ENCODE data around the gene PRCD. TPM values are rescaled to one million over a fixed set of nuclear protein-coding genes. Genes with fewer than 3 reads are reported as not detected.

The PRCD gene
- total RNA-seq, 4 donors from 2014 or later = 1.2 to 5.1 (median 3.8) TPM

DNA sequence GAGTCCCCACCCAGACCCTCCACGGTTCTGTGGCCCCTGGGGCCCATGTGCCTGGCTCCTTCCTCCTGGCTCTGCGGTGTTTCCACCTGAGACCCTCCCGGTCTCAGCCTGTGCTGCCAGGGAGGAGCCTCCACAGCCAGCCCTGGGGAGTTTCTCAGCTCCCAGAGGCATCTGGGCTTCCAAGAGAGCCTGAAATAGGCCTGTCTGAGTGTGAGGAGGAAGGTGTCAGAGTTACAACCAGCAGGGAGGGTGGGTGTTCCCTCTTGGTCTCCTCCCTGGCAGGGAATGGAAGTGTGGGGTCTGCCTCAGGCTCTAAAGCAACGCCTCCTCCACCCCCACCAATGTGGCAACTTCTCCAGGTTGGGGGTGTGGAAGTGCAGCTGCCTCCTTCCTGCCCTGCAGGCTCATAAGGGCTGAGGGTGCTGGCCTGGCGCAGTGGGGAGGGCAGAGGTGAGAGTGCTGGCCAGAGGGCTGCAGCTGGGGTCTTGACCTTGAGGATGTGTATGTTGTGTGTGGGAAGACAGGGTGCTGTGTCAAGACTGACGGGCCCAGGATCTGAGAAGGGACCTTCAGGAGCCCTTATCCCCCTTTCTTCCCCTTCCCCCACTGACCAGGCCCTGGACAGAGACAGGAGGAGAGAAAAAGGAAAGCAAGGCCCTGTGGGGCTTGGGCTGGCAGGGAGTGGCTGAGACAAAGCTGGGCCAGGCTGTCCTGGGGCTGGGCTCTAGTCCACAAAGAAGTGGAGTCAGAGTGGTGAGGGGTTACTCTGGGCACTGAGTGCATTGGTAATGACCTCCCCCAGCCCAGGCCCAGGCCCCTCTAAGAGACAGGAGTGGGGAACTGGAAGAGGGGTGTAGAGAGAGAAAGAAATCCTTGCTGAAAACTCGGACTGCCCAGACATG lies 4.8 kb upstream of the PRCD start:
- peak overlapping the region; percentile 18 to 84 (median 53) for H3K27ac ChIP-seq (replicated peaks in 1 of 4)
- H3K27me3 ChIP-seq = peaks cover 5 to 65% (median 14%) of the 10 kb centered on the region in 4 donors
- H3K4me3 ChIP-seq = no peak overlapping the region
- no peaks in the 10 kb centered on the region for H3K9me3 ChIP-seq
- H3K36me3 ChIP-seq = peaks cover 0 to 3% (median 0%) of the 10 kb centered on the region in 4 donors
- TF ChIP-seq POLR2AphosphoS5 (IDR thresholded peaks at IDR 0.05) (no peak), POLR2A (IDR thresholded peaks at IDR 0.05; ENCODE audit: low read depth) (no peak), EP300 (IDR thresholded peaks at IDR 0.05) (no peak)
- TF ChIP-seq, protein P1, sequence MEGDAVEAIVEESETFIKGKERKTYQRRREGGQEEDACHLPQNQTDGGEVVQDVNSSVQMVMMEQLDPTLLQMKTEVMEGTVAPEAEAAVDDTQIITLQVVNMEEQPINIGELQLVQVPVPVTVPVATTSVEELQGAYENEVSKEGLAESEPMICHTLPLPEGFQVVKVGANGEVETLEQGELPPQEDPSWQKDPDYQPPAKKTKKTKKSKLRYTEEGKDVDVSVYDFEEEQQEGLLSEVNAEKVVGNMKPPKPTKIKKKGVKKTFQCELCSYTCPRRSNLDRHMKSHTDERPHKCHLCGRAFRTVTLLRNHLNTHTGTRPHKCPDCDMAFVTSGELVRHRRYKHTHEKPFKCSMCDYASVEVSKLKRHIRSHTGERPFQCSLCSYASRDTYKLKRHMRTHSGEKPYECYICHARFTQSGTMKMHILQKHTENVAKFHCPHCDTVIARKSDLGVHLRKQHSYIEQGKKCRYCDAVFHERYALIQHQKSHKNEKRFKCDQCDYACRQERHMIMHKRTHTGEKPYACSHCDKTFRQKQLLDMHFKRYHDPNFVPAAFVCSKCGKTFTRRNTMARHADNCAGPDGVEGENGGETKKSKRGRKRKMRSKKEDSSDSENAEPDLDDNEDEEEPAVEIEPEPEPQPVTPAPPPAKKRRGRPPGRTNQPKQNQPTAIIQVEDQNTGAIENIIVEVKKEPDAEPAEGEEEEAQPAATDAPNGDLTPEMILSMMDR (IDR thresholded peaks at IDR 0.05) = no peak
- 79% methylated on average over 7 of the region's 7 CpGs for WGBS
- peaks cover 27 to 72% (median 62%) of the 10 kb centered on the region in 4 donors for H3K4me1 ChIP-seq
- no peak for DNase-seq (ENCODE audit: extremely low spot score)
- intact Hi-C loops (cut with DNase I) = no loop called here

DNA sequence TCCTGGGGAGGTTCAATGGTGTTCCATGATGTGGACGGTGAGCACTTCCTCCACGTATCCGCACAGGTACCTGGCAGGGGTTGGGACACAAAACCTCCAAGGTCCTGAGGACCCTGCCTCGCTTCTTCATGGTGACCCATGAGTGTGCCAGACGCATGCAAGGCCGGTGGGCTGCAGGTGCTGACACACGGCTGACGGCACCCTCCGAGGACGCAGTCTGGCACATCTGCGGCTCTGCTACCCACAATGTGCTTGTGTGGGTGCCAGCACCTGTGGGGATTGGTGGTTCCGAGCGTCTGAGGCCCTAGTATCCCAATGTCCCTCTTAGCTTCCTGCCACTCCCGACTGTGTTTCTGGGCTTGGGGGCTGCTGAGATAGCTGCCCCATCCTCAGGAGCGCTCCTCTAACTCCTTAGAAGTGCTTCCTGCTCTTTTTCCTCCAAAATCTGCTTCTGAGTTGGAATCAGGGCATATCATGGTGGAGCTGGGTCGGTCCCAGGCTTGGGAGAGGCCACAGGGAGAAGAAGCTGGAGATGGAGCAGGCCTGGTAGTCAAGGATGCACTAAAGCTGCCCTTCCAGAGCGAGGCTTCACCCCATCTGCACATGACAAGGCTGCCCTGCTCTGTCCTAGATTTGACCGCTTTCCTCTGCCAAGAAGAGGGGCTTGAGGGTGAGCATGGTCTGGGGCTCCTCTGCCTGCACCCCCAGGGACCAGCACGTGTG lies 3.9 kb upstream of the PRCD start:
- peaks cover 25 to 72% (median 62%) of the 10 kb centered on the region in 4 donors for H3K4me1 ChIP-seq
- H3K27ac ChIP-seq (replicated peaks in 1 of 4) = peak overlapping the region; percentile 74 to 84 (median 78)
- no peak for DNase-seq (ENCODE audit: extremely low spot score)
- peak overlapping the region; percentile 55 to 61 (median 56) for H3K4me3 ChIP-seq
- 86% methylated on average over 9 of the region's 19 CpGs for whole genome bisulfite sequencing
- intact Hi-C loops (cut with DNase I) = no loop called here
- H3K27me3 ChIP-seq = peaks cover 5 to 61% (median 14%) of the 10 kb centered on the region in 4 donors
- H3K9me3 ChIP-seq = no peaks in the 10 kb centered on the region
- no peak for TF ChIP-seq EP300 (IDR thresholded peaks at IDR 0.05)
- no peak for TF ChIP-seq POLR2AphosphoS5 (IDR thresholded peaks at IDR 0.05)
- TF ChIP-seq POLR2A (IDR thresholded peaks at IDR 0.05; ENCODE audit: low read depth) = no peak
- TF ChIP-seq, protein P1 (IDR thresholded peaks at IDR 0.05) = no peak
- H3K36me3 ChIP-seq = peaks cover 0 to 3% (median 0%) of the 10 kb centered on the region in 4 donors

DNA sequence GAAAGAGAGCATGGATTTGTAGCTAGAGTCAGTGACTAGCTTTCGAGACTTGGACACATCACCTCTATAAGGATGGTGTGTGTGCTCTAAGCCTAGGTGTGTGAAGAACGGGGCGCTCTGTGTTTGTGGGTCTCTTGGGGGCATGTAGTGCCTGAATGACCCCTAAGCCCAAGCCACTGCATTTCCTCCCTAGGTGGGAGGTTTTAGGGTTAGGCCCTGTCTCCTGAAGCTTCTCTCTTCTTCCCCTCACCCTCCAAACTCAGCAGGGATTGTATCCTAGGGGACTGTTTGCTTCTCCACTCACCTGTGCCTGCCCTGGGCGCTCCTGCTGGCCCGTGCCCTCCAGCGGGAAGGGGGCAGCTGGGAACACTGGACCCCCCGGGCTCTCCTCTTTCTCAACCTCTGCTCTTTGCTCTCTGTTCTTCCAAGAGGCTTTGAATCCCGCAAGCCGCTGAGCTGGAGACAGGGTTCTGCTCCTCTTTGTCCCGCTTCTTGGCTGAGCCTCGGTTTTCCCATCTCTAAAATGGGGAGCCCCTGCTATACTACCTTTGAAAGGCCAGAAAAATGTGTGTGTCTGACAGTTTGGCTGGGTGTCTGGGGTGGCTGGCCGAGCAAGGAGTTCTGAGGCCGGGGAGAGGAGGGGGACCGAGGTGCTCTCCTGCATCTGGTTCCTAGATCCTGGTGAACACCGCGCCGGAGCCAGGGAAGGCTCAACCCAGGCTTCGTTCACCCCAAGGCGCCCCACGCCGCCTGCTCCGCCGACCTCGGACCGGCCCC lies 3.1 kb upstream of the PRCD start:
- TF ChIP-seq EP300 (IDR thresholded peaks at IDR 0.05) = no peak
- TF ChIP-seq POLR2A (IDR thresholded peaks at IDR 0.05; ENCODE audit: low read depth) = no peak
- no peak for TF ChIP-seq POLR2AphosphoS5 (IDR thresholded peaks at IDR 0.05)
- TF ChIP-seq, protein P1 (IDR thresholded peaks at IDR 0.05) = no peak
- Histone ChIP-seq H3K36me3 (no peaks in the 10 kb centered on the region), H3K27ac (replicated peaks in 1 of 4) (peak overlapping the region; percentile 74 to 84 (median 78)), H3K9me3 (no peaks in the 10 kb centered on the region), H3K4me1 (peaks cover 25 to 72% (median 61%) of the 10 kb centered on the region in 4 donors), H3K27me3 (peaks cover 5 to 53% (median 14%) of the 10 kb centered on the region in 4 donors), H3K4me3 (peak overlapping the region; percentile 55 to 61 (median 56))
- no peak for DNase-seq (ENCODE audit: extremely low spot score)
- intact Hi-C loops (cut with DNase I) = no loop called here
- 71% methylated on average over 17 of the region's 25 CpGs for WGBS

DNA sequence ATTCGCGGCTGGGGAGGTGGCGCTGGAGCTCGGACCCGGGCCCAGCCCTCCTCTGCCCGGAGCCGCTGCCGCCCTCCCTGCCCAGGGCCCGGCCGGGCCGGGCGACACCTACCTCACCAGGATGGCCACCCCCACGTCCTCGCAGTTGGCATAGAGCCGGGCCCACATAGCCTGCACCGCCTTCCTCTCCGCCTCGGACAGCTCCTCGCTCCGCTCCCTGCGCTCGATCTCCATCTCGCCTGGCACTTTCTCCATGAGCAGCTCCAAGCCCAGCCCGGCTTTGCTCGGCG lies 2.6 kb upstream of the PRCD start:
- WGBS = 4% methylated on average over 22 of the region's 26 CpGs
- DNase-seq (ENCODE audit: extremely low spot score) = no peak
- Histone ChIP-seq H3K9me3 (no peaks in the 10 kb centered on the region), H3K27me3 (peaks cover 5 to 53% (median 14%) of the 10 kb centered on the region in 4 donors), H3K36me3 (no peaks in the 10 kb centered on the region), H3K4me1 (peaks cover 25 to 72% (median 58%) of the 10 kb centered on the region in 4 donors), H3K4me3 (peak overlapping the region; percentile 55 to 61 (median 56)), H3K27ac (replicated peaks in 1 of 4) (peak overlapping the region; percentile 74 to 84 (median 78))
- intact Hi-C loops (cut with DNase I) = no loop called here
- TF ChIP-seq, protein P1 (IDR thresholded peaks at IDR 0.05) = no peak
- TF ChIP-seq EP300 (IDR thresholded peaks at IDR 0.05) = no peak
- TF ChIP-seq POLR2AphosphoS5 (IDR thresholded peaks at IDR 0.05) = no peak
- TF ChIP-seq POLR2A (IDR thresholded peaks at IDR 0.05; ENCODE audit: low read depth) = no peak

All from esophagus muscularis mucosa (tissue), 4 donors.